Esophagus muscularis mucosa (tissue), 4 donors: ENCODE data around the gene FAM107B. TPM values are rescaled to one million over a fixed set of nuclear protein-coding genes. Genes with fewer than 3 reads are reported as not detected.

Experiments
- DNase-seq: peaks from one replicate; pipeline ENCODE4 v3.0.0-alpha.2; 2017; ENCODE audit errors: extremely low spot score
- H3K27ac ChIP-seq, 4 donors: fragments of 200-600 bp; sonication (generic); replicated peaks in 1 of 4; 1 replicate in 3 of 4; 2 replicates in 1 of 4; pipeline ENCODE4 v1.5.1; 2016 to 2019; ENCODE audit warnings: mild to moderate bottlenecking in 1 of 4
- H3K27me3 ChIP-seq, 4 donors: fragments of 200-600 bp; sonication (generic); one replicate each; pipeline versions ENCODE4 v1.5.1 to v1.6.0; 2016 to 2019
- H3K36me3 ChIP-seq, 4 donors: fragments of 200-600 bp; sonication (generic); one replicate each; pipeline ENCODE4 v1.5.1; 2016 to 2019
- H3K4me1 ChIP-seq, 4 donors: fragments of 200-600 bp; sonication (generic); one replicate each; pipeline ENCODE4 v1.5.1; 2016 to 2019
- H3K4me3 ChIP-seq, 4 donors: fragments of 200-600 bp; sonication (generic); 1 replicate in 2 of 4; 2 replicates in 2 of 4; pipeline ENCODE4 v1.5.1; 2016 to 2019; ENCODE audit warnings: mild to moderate bottlenecking in 4 of 4, moderate library complexity in 1 of 4
- H3K9me3 ChIP-seq, 4 donors: fragments of 200-600 bp; sonication (generic); 1 replicate in 3 of 4; 2 replicates in 1 of 4; pipeline ENCODE4 v1.5.1; 2016 to 2019
- CTCF ChIP-seq, 3 experiments: fragments of 200-600 bp in 2 of 3; fragments of 450-650 bp in 1 of 3; sonication (generic) in 2 of 3; IDR thresholded peaks; one replicate each; pipeline ENCODE4 v1.5.1; 2017 to 2019; ENCODE audit warnings: antibody characterized with exemption in 3 of 3, mild to moderate bottlenecking in 2 of 3, moderate library complexity in 1 of 3
- EP300 ChIP-seq: sonication (generic); formaldehyde crosslinking; IDR thresholded peaks from one replicate; pipeline ENCODE4 v1.6.1; 2017; ENCODE audit warnings: antibody characterized with exemption
- POLR2A ChIP-seq: fragments of 450-650 bp; IDR thresholded peaks from one replicate; pipeline ENCODE4 v1.6.1; 2017; ENCODE audit warnings: antibody characterized with exemption, moderate library complexity, mild to moderate bottlenecking, low read depth
- POLR2AphosphoS5 ChIP-seq, 2 donors: sonication (generic); formaldehyde crosslinking; IDR thresholded peaks; one replicate each; pipeline ENCODE4 v1.6.1; 2017; ENCODE audit warnings: antibody characterized with exemption in 2 of 2
- WGBS: methylation state at CpG from one replicate; pipeline ENCODE4 v1.1.5; 2018; 5-methylcytosine and 5-hydroxymethylcytosine counted together
- intact Hi-C: fragments of 100-400 bp; cut with DNase I; formaldehyde crosslinking; loops from one replicate; pipeline ENCODE4 v1.15.1; 2023
- total RNA-seq, 4 donors: library from RNA; depleted of rRNA; stranded (reverse); fragments of >200 nt; gene quantifications; one replicate each; pipeline versions ENCODE4 v1.1.0 to v1.2.1, GENCODE V29; 2016

Gene FAM107B
- total RNA-seq, 4 donors from 2014 or later = 7.5 to 14.1 (median 9.4) TPM

DNA sequence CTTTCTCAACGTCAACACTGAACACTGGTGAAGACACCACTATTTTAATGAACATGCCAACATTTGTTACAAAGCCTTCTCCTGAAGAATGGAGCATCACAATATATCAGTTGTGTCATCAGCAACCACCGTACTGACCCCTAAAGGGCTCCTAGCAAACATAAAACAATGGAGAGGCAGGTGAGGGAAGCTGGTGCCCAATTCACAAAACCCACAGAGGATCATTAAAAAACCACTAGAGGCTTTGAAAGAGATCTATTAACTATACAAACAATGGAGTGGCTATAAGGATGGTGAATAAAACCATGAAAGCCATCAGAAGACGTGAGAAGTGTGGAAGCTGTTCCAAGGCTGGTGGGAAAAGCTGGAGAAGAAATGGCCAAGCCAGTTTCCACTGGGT is 150.8 kb downstream of the FAM107B start:
- Histone ChIP-seq H3K36me3 (no peaks in the 10 kb centered on the region), H3K4me1 (peaks cover 0 to 9% (median 0%) of the 10 kb centered on the region in 4 donors), H3K9me3 (no peaks in the 10 kb centered on the region), H3K27me3 (no peaks in the 10 kb centered on the region), H3K27ac (no peak overlapping the region), H3K4me3 (no peak overlapping the region)
- no peak for TF ChIP-seq EP300
- no peak for TF ChIP-seq POLR2AphosphoS5 (IDR thresholded peaks at IDR 0.05)
- no peak for TF ChIP-seq CTCF (IDR thresholded peaks at IDR 0.05)
- TF ChIP-seq POLR2A = no peak
- WGBS = 94% methylated on average over 3 of the region's 3 CpGs
- no peak for DNase-seq
- intact Hi-C loops = no loop called here

GRCh38 chr10:14621037-14621436 is 153.7 kb downstream of the FAM107B start:
- peaks cover 0 to 19% (median 1%) of the 10 kb centered on the region in 4 donors for H3K4me1 ChIP-seq
- intact Hi-C loops = no loop called here
- 48% methylated on average over 1 of the region's 1 CpG for WGBS
- no peaks in the 10 kb centered on the region for H3K9me3 ChIP-seq
- no peak for DNase-seq
- no peaks in the 10 kb centered on the region for H3K36me3 ChIP-seq
- H3K4me3 ChIP-seq = no peak overlapping the region
- TF ChIP-seq POLR2AphosphoS5 (IDR thresholded peaks at IDR 0.05) (no peak), POLR2A (no peak), EP300 (no peak), CTCF (IDR thresholded peaks at IDR 0.05) (no peak)
- no peaks in the 10 kb centered on the region for H3K27me3 ChIP-seq
- H3K27ac ChIP-seq = no peak overlapping the region

DNA sequence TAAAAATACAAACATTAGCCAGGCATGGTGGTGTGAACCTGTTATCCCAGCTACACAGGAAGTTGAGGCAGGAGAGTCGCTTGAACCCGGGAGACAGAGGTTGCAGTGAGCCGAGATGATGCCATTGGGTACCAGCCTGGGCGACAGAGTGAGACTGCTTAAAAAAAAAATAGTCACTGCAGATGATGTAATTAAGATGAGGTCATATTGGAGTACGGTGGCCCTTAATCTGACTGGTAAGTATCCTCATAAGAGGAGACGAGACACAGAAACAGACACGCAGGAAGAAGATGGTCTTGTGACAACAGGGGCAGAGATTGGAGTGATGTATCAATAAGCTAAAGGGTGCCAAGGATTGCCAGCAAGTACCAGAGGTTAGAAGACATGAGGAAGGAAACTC is 156.0 kb downstream of the FAM107B start:
- H3K36me3 ChIP-seq = no peaks in the 10 kb centered on the region
- no peak for TF ChIP-seq POLR2A
- TF ChIP-seq EP300 = no peak
- no peak for TF ChIP-seq POLR2AphosphoS5 (IDR thresholded peaks at IDR 0.05)
- TF ChIP-seq CTCF (IDR thresholded peaks at IDR 0.05) = no peak
- WGBS = 92% methylated on average over 6 of the region's 7 CpGs
- intact Hi-C loops = no loop called here
- H3K4me1 ChIP-seq = peaks cover 0 to 9% (median 1%) of the 10 kb centered on the region in 4 donors
- no peaks in the 10 kb centered on the region for H3K9me3 ChIP-seq
- no peak overlapping the region for H3K27ac ChIP-seq
- H3K4me3 ChIP-seq = no peak overlapping the region
- no peak for DNase-seq
- H3K27me3 ChIP-seq = no peaks in the 10 kb centered on the region

DNA sequence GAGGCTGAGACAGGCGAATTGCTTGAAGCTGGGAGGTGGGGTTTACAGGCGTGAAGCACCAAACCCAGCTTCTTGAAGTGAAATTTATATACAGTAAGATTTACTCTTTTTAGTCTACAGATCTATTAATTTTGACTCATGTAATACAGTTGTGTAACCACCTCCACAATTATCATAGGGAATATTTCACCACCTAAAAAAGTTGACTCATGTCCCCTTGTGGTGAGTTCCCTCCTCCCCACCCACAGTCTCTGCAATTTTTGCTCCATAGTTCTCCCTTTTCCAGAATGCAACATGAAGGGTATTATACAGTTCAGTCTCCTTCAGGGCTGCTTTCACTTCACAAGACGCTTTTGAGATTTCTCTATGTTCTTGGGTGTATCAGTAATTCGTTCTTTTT is 156.8 kb downstream of the FAM107B start:
- TF ChIP-seq POLR2A (no peak), CTCF (IDR thresholded peaks at IDR 0.05) (peak in 1 of 3 experiments; percentile 13), POLR2AphosphoS5 (IDR thresholded peaks at IDR 0.05) (no peak), EP300 (no peak)
- no peak for DNase-seq
- Histone ChIP-seq H3K36me3 (no peaks in the 10 kb centered on the region), H3K27me3 (no peaks in the 10 kb centered on the region), H3K27ac (no peak overlapping the region), H3K4me1 (peaks cover 0 to 9% (median 1%) of the 10 kb centered on the region in 4 donors), H3K9me3 (no peaks in the 10 kb centered on the region), H3K4me3 (no peak overlapping the region)
- intact Hi-C loops = no loop called here
- WGBS = 87% methylated on average over 4 of the region's 4 CpGs
